T-cell (primary cell): Measurements from ENCODE around the gene C1orf198. TPM values are rescaled to one million over a fixed set of nuclear protein-coding genes. Genes with fewer than 3 reads are reported as not detected.

ENCODE experiments used
- ATAC-seq, 4 experiments: fragments of 200-7000 bp in 3 of 4; fragments of 150-1000 bp in 1 of 4; cut with Tn5 transposase; replicated peaks in 1 of 4; 1 replicate in 3 of 4; 2 replicates in 1 of 4; pipeline ENCODE4 v1.10.0; 2021; ENCODE audit warnings: moderate library complexity in 3 of 4, mild to moderate bottlenecking in 2 of 4, moderate number of reproducible peaks in 1 of 4
- CTCF ChIA-PET, 2 donors: fragments of 300-600 bp; sonication (Branson Sonifier 250); formaldehyde crosslinking; loops; one replicate each; lab custom pipeline; 2022; ENCODE audit warnings: antibody characterized with exemption in 2 of 2; lab: Charles Lee
- POLR2A ChIA-PET, 2 donors: fragments of 300-600 bp; sonication (Branson Sonifier 250); formaldehyde crosslinking; loops; one replicate each; lab custom pipeline; 2022; ENCODE audit warnings: antibody characterized with exemption in 2 of 2; lab: Charles Lee
- DNase-seq, 35 experiments: peaks; one replicate each; pipeline versions ENCODE4 v3.0.0 to v3.0.0-alpha.2; 2013 to 2023
- H3K27ac ChIP-seq: one replicate; pipeline ENCODE4 v1.5.1; 2013; ENCODE audit warnings: low read length
- H3K27me3 ChIP-seq, 2 experiments: replicated peaks in 1 of 2; 1 replicate in 1 of 2; 2 replicates in 1 of 2; pipeline versions ENCODE4 v1.6.1 to v1.7.0; 2013; ENCODE audit warnings: low read length in 1 of 2, mixed read lengths in 1 of 2; ENCODE audit not compliant: control insufficient read depth in 2 of 2, insufficient read depth in 2 of 2; ENCODE audit errors: extremely low read depth in 1 of 2
- H3K36me3 ChIP-seq, 2 donors: 1 replicate in 1 of 2; 2 replicates in 1 of 2; pipeline versions ENCODE4 v1.6.1 to v1.7.0; 2013; ENCODE audit warnings: low read length in 1 of 2; ENCODE audit not compliant: control insufficient read depth in 2 of 2, insufficient read depth in 1 of 2; ENCODE audit errors: extremely low read depth in 1 of 2
- H3K4me1 ChIP-seq, 2 experiments: 1 replicate in 1 of 2; 2 replicates in 1 of 2; pipeline versions ENCODE4 v1.6.1 to v1.7.0; 2013; ENCODE audit warnings: low read length in 2 of 2, mixed read lengths in 1 of 2; ENCODE audit not compliant: insufficient read depth in 2 of 2, control insufficient read depth in 1 of 2; ENCODE audit errors: extremely low read depth in 1 of 2
- H3K4me3 ChIP-seq, 2 donors: 1 replicate in 1 of 2; 2 replicates in 1 of 2; pipeline versions ENCODE4 v1.5.1 to v1.7.0; 2013; ENCODE audit warnings: mild to moderate bottlenecking in 2 of 2, low read length in 1 of 2, moderate library complexity in 1 of 2; ENCODE audit not compliant: control insufficient read depth in 1 of 2; ENCODE audit errors: extremely low read depth in 1 of 2
- H3K9me3 ChIP-seq: 2 replicates; pipeline ENCODE4 v1.7.0; 2013
- H3K27ac Mint-ChIP-seq, 2 donors: one replicate each; pipeline ENCODE4 v1.8.0; 2020 to 2021; ENCODE audit warnings: mild to moderate bottlenecking in 2 of 2, mixed read lengths in 2 of 2
- H3K27me3 Mint-ChIP-seq, 2 donors: one replicate each; pipeline ENCODE4 v1.8.0; 2021 to 2022; ENCODE audit warnings: mixed read lengths in 2 of 2
- H3K36me3 Mint-ChIP-seq: one replicate; pipeline ENCODE4 v1.8.0; 2021; ENCODE audit warnings: mixed read lengths
- H3K4me1 Mint-ChIP-seq, 3 donors: one replicate each; pipeline ENCODE4 v1.8.0; 2020 to 2022; ENCODE audit warnings: mixed read lengths in 3 of 3, mild to moderate bottlenecking in 1 of 3
- H3K4me3 Mint-ChIP-seq, 3 donors: one replicate each; pipeline ENCODE4 v1.8.0; 2020 to 2022; ENCODE audit warnings: mild to moderate bottlenecking in 3 of 3, mixed read lengths in 3 of 3, moderate library complexity in 3 of 3
- H3K9me3 Mint-ChIP-seq, 3 donors: one replicate each; pipeline ENCODE4 v1.8.0; 2020 to 2022; ENCODE audit warnings: mixed read lengths in 3 of 3
- WGBS: methylation state at CpG from one replicate; pipeline ENCODE4 v1.1.5; 2013; ENCODE audit warnings: missing lambda C conversion rate; ENCODE audit not compliant: insufficient coverage; 5-methylcytosine and 5-hydroxymethylcytosine counted together
- total RNA-seq, 35 experiments: library from RNA in 6 of 35; stranded (reverse) in 6 of 35; fragments of 120-200 nt in 1 of 35; gene quantifications; one replicate each; pipeline versions ENCODE4 v1.2.1 to v1.2.4 and lab custom pipeline; 2013 to 2026

Gene C1orf198
- total RNA-seq, 5 donors from 2014 or later (not counting 1 experiment from before 2014, with no cell fraction given): 3.6 to 5.9 (median 5.6) TPM

GRCh38 chr1:230827801-230828200, 40.5 kb downstream of the C1orf198 start:
- CTCF ChIA-PET: no interaction called here

DNA sequence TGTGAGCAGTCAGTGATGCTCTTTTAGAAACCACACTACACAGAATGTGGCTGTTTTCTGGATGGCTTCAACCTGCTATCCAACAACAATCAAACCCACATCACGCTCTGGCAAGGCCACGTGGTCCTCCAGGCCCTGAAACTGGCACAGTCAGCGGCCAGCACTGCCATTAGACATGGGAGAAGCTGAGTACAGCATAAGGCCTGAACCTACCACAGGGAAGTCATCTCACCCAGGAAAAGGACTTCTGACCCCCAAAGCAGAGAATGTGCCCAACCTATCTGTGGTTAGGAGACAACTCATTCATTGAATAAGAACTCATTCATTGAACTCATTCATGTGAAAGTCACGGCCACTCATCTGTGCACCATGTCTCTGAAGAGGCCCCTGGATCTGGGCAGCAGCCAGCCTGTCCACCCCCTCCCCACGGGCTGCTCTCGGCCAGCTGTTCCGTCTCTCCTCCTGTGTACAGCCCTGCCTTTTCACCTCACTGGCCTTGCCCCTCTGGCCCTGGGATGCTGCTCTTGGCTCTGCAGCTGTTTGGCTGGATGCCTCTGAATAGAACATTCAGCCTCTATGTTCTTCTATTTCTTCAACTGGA, 41.1 kb downstream of the C1orf198 start:
- no peaks in the 10 kb centered on the region for H3K4me1 ChIP-seq
- H3K4me1 Mint-ChIP-seq: no peaks in the 10 kb centered on the region

More at GRCh38 chr1:230827801-230828200, 40.5 kb downstream of the C1orf198 start:
- H3K4me3 ChIP-seq: no peak overlapping the region
- H3K36me3 ChIP-seq: no peaks in the 10 kb centered on the region
- no peak overlapping the region for H3K27ac Mint-ChIP-seq
- WGBS: no CpG with 5 or more reads among the region's 5 CpGs
- no peak overlapping the region for H3K27ac ChIP-seq
- no peaks in the 10 kb centered on the region for H3K4me1 ChIP-seq
- ATAC-seq (no peak), DNase-seq (no peak)
- peaks cover 2 to 6% (median 4%) of the 10 kb centered on the region in 3 donors for H3K9me3 Mint-ChIP-seq
- no peaks in the 10 kb centered on the region for H3K36me3 Mint-ChIP-seq
- no peaks in the 10 kb centered on the region for H3K9me3 ChIP-seq
- no peak overlapping the region for H3K4me3 Mint-ChIP-seq
- POLR2A ChIA-PET: no interaction called here
- H3K27me3 Mint-ChIP-seq: peaks cover 4 to 5% of the 10 kb centered on the region in 2 donors
- peaks cover 0 to 15% of the 10 kb centered on the region in 2 experiments for H3K27me3 ChIP-seq
- H3K4me1 Mint-ChIP-seq: no peaks in the 10 kb centered on the region

DNA sequence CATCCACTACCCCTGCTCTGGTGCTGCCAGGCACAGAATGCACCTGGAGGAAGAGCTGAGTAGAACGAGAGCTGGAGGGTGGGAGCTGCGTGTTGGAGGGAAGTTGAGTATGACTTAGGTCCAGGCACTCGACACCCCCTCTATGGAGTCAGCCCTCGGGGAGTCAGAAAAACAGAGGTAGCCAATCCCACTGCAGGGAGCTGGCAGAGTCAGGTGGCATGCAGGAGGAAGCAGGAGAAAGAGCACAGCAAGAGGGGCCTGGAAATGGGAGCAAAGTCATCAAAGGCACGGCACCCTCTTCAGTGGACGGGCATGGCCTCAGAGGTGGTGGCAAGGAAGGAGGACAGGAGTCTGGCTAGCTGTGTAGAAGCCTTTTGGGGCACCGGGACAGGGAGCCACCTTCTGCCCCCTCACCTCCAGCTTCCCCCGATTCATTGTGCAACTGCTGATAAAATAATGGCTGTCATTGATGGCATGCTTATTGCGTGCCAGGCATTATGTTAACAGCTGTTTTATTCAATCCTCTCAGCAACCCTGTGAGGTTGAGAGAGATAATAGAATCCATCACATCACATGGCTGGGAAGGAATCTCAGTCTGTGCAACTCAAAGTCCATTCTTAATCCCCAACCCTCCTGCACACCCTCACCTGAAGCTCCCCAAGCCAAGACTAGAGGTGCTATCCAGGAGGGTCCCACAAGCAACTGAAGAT, 42.0 kb downstream of the C1orf198 start:
- H3K4me3 Mint-ChIP-seq: no peak overlapping the region
- DNase-seq (no peak), ATAC-seq (no peak)
- H3K36me3 ChIP-seq: no peaks in the 10 kb centered on the region
- peaks cover 2 to 6% (median 4%) of the 10 kb centered on the region in 3 donors for H3K9me3 Mint-ChIP-seq
- H3K4me3 ChIP-seq: no peak overlapping the region
- POLR2A ChIA-PET: no interaction called here
- CTCF ChIA-PET: no interaction called here
- H3K27ac Mint-ChIP-seq: no peak overlapping the region
- WGBS: 100% methylated on average over 2 of the region's 9 CpGs
- H3K36me3 Mint-ChIP-seq: no peaks in the 10 kb centered on the region
- peaks cover 0 to 23% of the 10 kb centered on the region in 2 experiments for H3K27me3 ChIP-seq
- no peaks in the 10 kb centered on the region for H3K4me1 ChIP-seq
- no peaks in the 10 kb centered on the region for H3K9me3 ChIP-seq
- peaks cover 4 to 5% of the 10 kb centered on the region in 2 donors for H3K27me3 Mint-ChIP-seq
- H3K27ac ChIP-seq: no peak overlapping the region
- H3K4me1 Mint-ChIP-seq: no peaks in the 10 kb centered on the region

More for the DNA sequence above, 41.1 kb downstream of the C1orf198 start:
- no peak overlapping the region for H3K4me3 ChIP-seq
- H3K36me3 ChIP-seq: no peaks in the 10 kb centered on the region
- H3K27ac Mint-ChIP-seq: no peak overlapping the region
- peaks cover 2 to 6% (median 4%) of the 10 kb centered on the region in 3 donors for H3K9me3 Mint-ChIP-seq
- no peak overlapping the region for H3K27ac ChIP-seq
- peaks cover 4 to 5% of the 10 kb centered on the region in 2 donors for H3K27me3 Mint-ChIP-seq
- WGBS: 83% methylated on average over 5 of the region's 7 CpGs
- no peaks in the 10 kb centered on the region for H3K36me3 Mint-ChIP-seq
- H3K4me3 Mint-ChIP-seq: no peak overlapping the region
- POLR2A ChIA-PET: no interaction called here
- CTCF ChIA-PET: no interaction called here
- no peak for ATAC-seq
- peaks cover 0 to 15% of the 10 kb centered on the region in 2 experiments for H3K27me3 ChIP-seq
- DNase-seq: no peak
- H3K9me3 ChIP-seq: no peaks in the 10 kb centered on the region

- ChIA-PET POLR2A (no interaction called here), CTCF (no interaction called here)
- Mint-ChIP-seq H3K4me1 (no peaks in the 10 kb centered on the region), H3K36me3 (no peaks in the 10 kb centered on the region), H3K27ac (no peak overlapping the region), H3K4me3 (no peak overlapping the region), H3K9me3 (peaks cover 0 to 3% (median under 1%) of the 10 kb centered on the region in 3 donors), H3K27me3 (peaks cover 10% of the 10 kb centered on the region in 2 donors)
- ATAC-seq (no peak), DNase-seq (no peak)
- peaks cover 0 to 27% of the 10 kb centered on the region in 2 experiments for H3K27me3 ChIP-seq
- no peak overlapping the region for H3K4me3 ChIP-seq
- no peaks in the 10 kb centered on the region for H3K4me1 ChIP-seq
- no peaks in the 10 kb centered on the region for H3K9me3 ChIP-seq
- 90% methylated on average over 3 of the region's 3 CpGs for WGBS
- no peaks in the 10 kb centered on the region for H3K36me3 ChIP-seq
- H3K27ac ChIP-seq: no peak overlapping the region
Observed at GRCh38 chr1:230825761-230826160, 42.6 kb downstream of the C1orf198 start.

- Histone ChIP-seq H3K9me3 (no peaks in the 10 kb centered on the region), H3K4me3 (no peak overlapping the region), H3K4me1 (no peaks in the 10 kb centered on the region), H3K27ac (no peak overlapping the region), H3K36me3 (no peaks in the 10 kb centered on the region), H3K27me3 (peaks cover 0 to 27% of the 10 kb centered on the region in 2 experiments)
- no peaks in the 10 kb centered on the region for H3K4me1 Mint-ChIP-seq
- DNase-seq: no peak
- ATAC-seq: no peak
- H3K27me3 Mint-ChIP-seq: peaks cover 12 to 14% of the 10 kb centered on the region in 2 donors
- no peaks in the 10 kb centered on the region for H3K9me3 Mint-ChIP-seq
- H3K4me3 Mint-ChIP-seq: no peak overlapping the region
- 0% methylated on average over 1 of the region's 11 CpGs for WGBS
- ChIA-PET POLR2A (no interaction called here), CTCF (interaction anchor here in 1 of 2 donors (0.6 kb wide), 1 partner anchor 1764 kb away, joined by 3 read pairs; no protein-coding TSS in a partner anchor)
- H3K36me3 Mint-ChIP-seq: no peaks in the 10 kb centered on the region
- H3K27ac Mint-ChIP-seq: no peak overlapping the region
Observed at GRCh38 chr1:230824919-230825721, 43.2 kb downstream of the C1orf198 start.

DNA sequence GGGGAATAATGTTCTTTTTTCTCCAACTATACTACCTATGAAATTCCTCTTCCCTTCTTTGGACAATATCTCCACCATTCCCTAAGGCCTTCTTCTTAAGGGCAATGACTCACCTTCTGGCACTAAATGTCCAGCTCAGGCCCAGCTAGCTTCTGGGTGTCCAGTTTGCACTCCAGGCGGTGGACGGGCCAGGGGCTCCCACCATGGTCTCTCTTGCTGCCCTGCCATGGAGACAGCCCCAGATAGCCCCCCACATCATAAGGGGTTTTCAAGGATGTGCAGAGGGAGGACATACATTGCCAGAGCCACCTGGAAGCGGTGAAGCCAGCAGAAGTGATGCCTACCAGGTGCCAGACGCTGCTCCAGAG, 43.8 kb downstream of the C1orf198 start:
- Mint-ChIP-seq H3K4me1 (no peaks in the 10 kb centered on the region), H3K27me3 (peaks cover 14 to 15% of the 10 kb centered on the region in 2 donors), H3K4me3 (no peak overlapping the region), H3K9me3 (no peaks in the 10 kb centered on the region), H3K27ac (no peak overlapping the region), H3K36me3 (no peaks in the 10 kb centered on the region)
- ChIA-PET CTCF (no interaction called here), POLR2A (no interaction called here)
- Histone ChIP-seq H3K4me1 (no peaks in the 10 kb centered on the region), H3K27ac (no peak overlapping the region), H3K36me3 (no peaks in the 10 kb centered on the region), H3K27me3 (peaks cover 0 to 27% of the 10 kb centered on the region in 2 experiments), H3K9me3 (no peaks in the 10 kb centered on the region), H3K4me3 (no peak overlapping the region)
- DNase-seq: no peak
- no peak for ATAC-seq
- WGBS: 67% methylated on average over 2 of the region's 4 CpGs
